ENCODE measurements around the gene GNG12.

Gene GNG12

DNA sequence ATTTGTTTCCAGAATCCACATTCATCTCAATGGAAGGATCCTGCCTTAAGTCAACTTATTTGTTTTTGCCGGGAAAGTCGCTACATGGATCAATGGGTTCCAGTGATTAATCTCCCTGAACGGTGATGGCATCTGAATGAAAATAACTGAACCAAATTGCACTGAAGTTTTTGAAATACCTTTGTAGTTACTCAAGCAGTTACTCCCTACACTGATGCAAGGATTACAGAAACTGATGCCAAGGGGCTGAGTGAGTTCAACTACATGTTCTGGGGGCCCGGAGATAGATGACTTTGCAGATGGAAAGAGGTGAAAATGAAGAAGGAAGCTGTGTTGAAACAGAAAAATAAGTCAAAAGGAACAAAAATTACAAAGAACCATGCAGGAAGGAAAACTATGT, 145.6 kb downstream of the GNG12 start:
- ATAC-seq, result no peak
- TF ChIP-seq SNAI2 (CRISPR knock-in tag; IDR thresholded peaks at IDR 0.05), result no peak
- TF ChIP-seq ISL1 (CRISPR knock-in tag; IDR thresholded peaks at IDR 0.05), result peak; percentile 43

DNA sequence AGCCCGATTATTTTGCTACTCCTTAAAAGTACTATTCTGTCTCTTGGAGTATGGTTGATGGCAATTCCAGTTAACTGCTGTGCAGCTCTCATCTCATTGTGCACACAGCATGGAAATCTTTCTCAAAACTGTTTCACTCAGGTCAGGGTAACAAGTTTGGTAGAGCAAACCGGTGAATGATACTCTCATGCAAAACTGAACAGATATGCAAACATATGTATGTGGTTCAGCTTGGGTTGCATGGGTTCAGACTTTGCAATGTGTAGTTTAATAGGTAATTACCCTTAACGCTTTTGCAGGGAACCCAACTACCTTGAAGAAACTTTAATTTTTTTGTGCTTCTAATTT, 146.1 kb downstream of the GNG12 start:
- no peak for TF ChIP-seq GLIS3 (CRISPR knock-in tag; IDR thresholded peaks at IDR 0.05)
- TF ChIP-seq ZNF8 (CRISPR knock-in tag; IDR thresholded peaks at IDR 0.05), result no peak
- no peak for TF ChIP-seq ZFP30 (CRISPR knock-in tag; IDR thresholded peaks at IDR 0.05)
- TF ChIP-seq, protein P1, sequence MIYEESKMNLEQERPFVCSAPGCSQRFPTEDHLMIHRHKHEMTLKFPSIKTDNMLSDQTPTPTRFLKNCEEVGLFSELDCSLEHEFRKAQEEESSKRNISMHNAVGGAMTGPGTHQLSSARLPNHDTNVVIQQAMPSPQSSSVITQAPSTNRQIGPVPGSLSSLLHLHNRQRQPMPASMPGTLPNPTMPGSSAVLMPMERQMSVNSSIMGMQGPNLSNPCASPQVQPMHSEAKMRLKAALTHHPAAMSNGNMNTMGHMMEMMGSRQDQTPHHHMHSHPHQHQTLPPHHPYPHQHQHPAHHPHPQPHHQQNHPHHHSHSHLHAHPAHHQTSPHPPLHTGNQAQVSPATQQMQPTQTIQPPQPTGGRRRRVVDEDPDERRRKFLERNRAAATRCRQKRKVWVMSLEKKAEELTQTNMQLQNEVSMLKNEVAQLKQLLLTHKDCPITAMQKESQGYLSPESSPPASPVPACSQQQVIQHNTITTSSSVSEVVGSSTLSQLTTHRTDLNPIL (CRISPR knock-in tag; IDR thresholded peaks at IDR 0.05; ENCODE audit: low read depth), result no peak
- no peak for TF ChIP-seq ZNF565 (CRISPR knock-in tag; conservative IDR thresholded peaks at IDR 0.05; ENCODE audit: low read depth)
- TF ChIP-seq CSDC2 (CRISPR knock-in tag; IDR thresholded peaks at IDR 0.05), result no peak
- no peak for TF ChIP-seq RARB (CRISPR knock-in tag; IDR thresholded peaks at IDR 0.05)
- TF ChIP-seq ESRRG (CRISPR knock-in tag; IDR thresholded peaks at IDR 0.05), result no peak
- no peak for TF ChIP-seq ZNF70 (CRISPR knock-in tag; IDR thresholded peaks at IDR 0.05)
- no peak for TF ChIP-seq TCF4 (CRISPR knock-in tag; IDR thresholded peaks at IDR 0.05; ENCODE audit: borderline replicate concordance)
- no peak for TF ChIP-seq PPARA (CRISPR knock-in tag; IDR thresholded peaks at IDR 0.05; ENCODE audit: borderline replicate concordance)
- no peak for TF ChIP-seq OSR1 (CRISPR knock-in tag; IDR thresholded peaks at IDR 0.05)
- no peak for ATAC-seq

- TF ChIP-seq ZC3H10 (CRISPR knock-in tag; IDR thresholded peaks at IDR 0.05) (peak; percentile 54; the same call in 1 of the 2 replicates), RARB (CRISPR knock-in tag; IDR thresholded peaks at IDR 0.05) (no peak), TOX (CRISPR knock-in tag; IDR thresholded peaks at IDR 0.05; ENCODE audit: borderline replicate concordance) (no peak), ARNTL (CRISPR knock-in tag; IDR thresholded peaks at IDR 0.05; ENCODE audit: borderline replicate concordance, low read depth) (no peak), ZNF70 (CRISPR knock-in tag; IDR thresholded peaks at IDR 0.05) (0 out of 2 replicates have a peak, but pooled peaks have one; percentile 16), GLIS3 (CRISPR knock-in tag; IDR thresholded peaks at IDR 0.05) (peak; percentile 52; the same call in 1 of the 2 replicates), ISL1 (CRISPR knock-in tag; IDR thresholded peaks at IDR 0.05) (peak; percentile 83), TCF4 (CRISPR knock-in tag; IDR thresholded peaks at IDR 0.05; ENCODE audit: borderline replicate concordance) (peak; percentile 48; the same call in 1 of the 2 replicates), ZFP3 (CRISPR knock-in tag; IDR thresholded peaks at IDR 0.05) (peak; percentile 63; the same call in 1 of the 2 replicates)
- TF ChIP-seq, protein P1 (CRISPR knock-in tag; IDR thresholded peaks at IDR 0.05; ENCODE audit: low read depth), result 0 out of 2 replicates have a peak, but pooled peaks have one; percentile 65
- ATAC-seq, result peak; percentile 64
Measured at GRCh38 chr1:67686267-67687197, 146.7 kb downstream of the GNG12 start.

DNA sequence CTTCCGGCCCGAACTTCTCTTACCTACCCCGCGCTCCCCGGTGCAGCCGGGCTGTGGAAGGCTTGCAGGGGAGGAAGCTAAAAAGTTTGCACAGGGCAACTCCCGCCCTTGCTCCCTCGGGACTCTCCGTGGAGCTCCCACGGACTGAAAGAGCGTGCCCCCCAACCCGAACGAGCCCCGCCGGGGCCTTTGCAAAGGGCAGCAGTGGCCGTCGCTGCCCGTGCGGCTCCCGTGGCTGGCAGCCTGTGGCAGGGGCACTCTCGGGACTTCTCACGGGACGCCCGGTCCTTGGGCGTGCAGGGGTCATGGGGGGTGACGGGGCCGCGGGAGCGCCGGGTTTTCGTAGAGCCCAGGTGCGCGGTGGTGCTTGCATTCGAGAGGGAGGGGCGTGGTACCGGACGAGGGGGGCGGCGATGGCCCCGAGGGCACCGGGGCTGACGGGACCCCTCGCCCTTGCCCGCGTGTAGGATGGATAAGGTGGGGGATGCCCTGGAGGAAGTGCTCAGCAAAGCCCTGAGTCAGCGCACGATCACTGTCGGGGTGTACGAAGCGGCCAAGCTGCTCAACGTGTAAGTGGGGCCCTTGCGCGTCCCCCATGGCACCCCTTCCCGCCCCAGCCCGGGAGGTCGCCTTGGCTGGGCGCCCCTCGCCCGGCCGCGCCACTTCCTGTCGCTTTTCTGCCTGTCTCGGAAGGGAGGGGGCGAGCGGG, 147.6 kb downstream of the GNG12 start:
- TF ChIP-seq CSDC2 (CRISPR knock-in tag; IDR thresholded peaks at IDR 0.05) (no peak), GLIS3 (CRISPR knock-in tag; IDR thresholded peaks at IDR 0.05) (0 out of 2 replicates have a peak, but pooled peaks have one; percentile 2)

DNA sequence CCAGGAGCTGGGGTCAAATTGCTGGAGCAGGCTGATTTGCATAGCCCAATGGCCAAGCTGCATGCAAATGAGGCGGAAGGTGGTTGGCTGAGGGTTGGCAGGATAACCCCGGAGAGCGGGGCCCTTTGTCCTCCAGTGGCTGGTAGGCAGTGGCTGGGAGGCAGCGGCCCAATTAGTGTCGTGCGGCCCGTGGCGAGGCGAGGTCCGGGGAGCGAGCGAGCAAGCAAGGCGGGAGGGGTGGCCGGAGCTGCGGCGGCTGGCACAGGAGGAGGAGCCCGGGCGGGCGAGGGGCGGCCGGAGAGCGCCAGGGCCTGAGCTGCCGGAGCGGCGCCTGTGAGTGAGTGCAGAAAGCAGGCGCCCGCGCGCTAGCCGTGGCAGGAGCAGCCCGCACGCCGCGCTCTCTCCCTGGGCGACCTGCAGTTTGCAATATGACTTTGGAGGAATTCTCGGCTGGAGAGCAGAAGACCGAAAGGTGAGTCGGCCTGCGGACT, 148.2 kb downstream of the GNG12 start, which contains the start of gene GADD45A:
TSS of gene GADD45A (plus strand) at position 135 of the 491 bp plus-strand sequence. CDS start at position 429, 294 bp downstream.
- peak; percentile 92 for ATAC-seq
- TF ChIP-seq TSHZ2 (CRISPR knock-in tag; IDR thresholded peaks at IDR 0.05), result peak; percentile 56; the same call in 1 of the 2 replicates
- TF ChIP-seq ZNF565 (CRISPR knock-in tag; conservative IDR thresholded peaks at IDR 0.05; ENCODE audit: low read depth), result no peak
- TF ChIP-seq, protein P2, sequence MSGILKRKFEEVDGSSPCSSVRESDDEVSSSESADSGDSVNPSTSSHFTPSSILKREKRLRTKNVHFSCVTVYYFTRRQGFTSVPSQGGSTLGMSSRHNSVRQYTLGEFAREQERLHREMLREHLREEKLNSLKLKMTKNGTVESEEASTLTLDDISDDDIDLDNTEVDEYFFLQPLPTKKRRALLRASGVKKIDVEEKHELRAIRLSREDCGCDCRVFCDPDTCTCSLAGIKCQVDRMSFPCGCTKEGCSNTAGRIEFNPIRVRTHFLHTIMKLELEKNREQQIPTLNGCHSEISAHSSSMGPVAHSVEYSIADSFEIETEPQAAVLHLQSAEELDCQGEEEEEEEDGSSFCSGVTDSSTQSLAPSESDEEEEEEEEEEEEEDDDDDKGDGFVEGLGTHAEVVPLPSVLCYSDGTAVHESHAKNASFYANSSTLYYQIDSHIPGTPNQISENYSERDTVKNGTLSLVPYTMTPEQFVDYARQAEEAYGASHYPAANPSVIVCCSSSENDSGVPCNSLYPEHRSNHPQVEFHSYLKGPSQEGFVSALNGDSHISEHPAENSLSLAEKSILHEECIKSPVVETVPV (CRISPR knock-in tag; IDR thresholded peaks at IDR 0.05), result no peak
- TF ChIP-seq OSR1 (CRISPR knock-in tag; IDR thresholded peaks at IDR 0.05), result no peak
- TF ChIP-seq, protein P3, sequence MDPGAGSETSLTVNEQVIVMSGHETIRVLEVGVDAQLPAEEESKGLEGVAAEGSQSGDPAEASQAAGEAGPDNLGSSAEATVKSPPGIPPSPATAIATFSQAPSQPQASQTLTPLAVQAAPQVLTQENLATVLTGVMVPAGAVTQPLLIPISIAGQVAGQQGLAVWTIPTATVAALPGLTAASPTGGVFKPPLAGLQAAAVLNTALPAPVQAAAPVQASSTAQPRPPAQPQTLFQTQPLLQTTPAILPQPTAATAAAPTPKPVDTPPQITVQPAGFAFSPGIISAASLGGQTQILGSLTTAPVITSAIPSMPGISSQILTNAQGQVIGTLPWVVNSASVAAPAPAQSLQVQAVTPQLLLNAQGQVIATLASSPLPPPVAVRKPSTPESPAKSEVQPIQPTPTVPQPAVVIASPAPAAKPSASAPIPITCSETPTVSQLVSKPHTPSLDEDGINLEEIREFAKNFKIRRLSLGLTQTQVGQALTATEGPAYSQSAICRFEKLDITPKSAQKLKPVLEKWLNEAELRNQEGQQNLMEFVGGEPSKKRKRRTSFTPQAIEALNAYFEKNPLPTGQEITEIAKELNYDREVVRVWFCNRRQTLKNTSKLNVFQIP (CRISPR knock-in tag; IDR thresholded peaks at IDR 0.05; ENCODE audit: borderline replicate concordance, low read depth), result no peak
- peak; percentile 55; the same call in 1 of the 2 replicates for TF ChIP-seq GLIS3 (CRISPR knock-in tag; IDR thresholded peaks at IDR 0.05)

More for the DNA sequence above, 147.6 kb downstream of the GNG12 start:
- ATAC-seq, result peak; percentile 13
